CD4-positive, alpha-beta T cell treated with Interferon alpha-2 for 1 hour (primary cell): ENCODE measurements around the gene NPIPB8.
"Not testable (repeated sequence)": the region's sequence is repeated elsewhere in the genome, so short reads cannot be mapped to it uniquely, and the experiment has no call there.

ENCODE experiments used
- DNase-seq, 2 donors: peaks; one replicate each; pipeline ENCODE4 v3.0.0-alpha.2; 2020 to 2022

The NPIPB8 gene

GRCh38 chr16:28607116-28607623, 30.7 kb upstream of the NPIPB8 start:
- no peak for DNase-seq

DNA sequence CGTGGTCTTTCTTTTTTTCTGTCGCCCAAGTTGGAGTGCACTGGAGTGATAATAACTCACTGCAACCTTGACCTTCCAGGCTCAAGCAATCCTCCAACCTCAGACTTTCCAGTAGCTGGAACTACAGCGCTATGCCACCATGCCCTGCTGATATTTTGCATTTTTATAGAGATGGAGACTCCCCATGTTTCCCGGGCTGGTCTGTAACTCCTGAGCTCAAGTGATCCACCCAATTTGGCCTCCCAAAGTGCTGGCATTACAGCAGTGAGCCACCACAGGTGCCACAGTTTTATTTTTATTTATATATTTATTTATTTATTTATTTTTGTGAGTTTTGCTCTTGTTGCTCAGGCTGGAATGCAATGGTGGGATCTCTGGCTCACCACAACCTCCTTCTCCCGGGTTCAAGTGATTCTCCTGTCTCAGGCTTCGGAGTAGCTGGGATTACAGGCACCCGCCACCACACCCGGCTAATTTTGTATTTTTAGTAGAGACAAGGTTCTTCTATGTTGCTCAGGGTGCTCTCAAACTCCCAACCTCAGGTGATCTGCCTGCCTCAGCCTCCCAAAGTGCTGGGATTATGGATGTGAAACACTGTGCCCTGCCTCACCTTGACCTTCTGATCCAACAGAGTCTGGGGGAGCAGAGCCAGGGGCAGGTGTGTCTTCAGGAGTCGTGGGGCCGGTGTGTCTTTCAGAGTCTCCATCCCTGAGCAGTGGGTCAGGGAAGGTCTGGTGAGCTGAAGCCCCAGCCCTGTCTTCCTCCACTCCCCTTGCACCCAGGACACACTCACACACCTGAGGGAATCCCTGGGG, 30.0 kb upstream of the NPIPB8 start:
- not testable (repeated sequence) for DNase-seq

DNA sequence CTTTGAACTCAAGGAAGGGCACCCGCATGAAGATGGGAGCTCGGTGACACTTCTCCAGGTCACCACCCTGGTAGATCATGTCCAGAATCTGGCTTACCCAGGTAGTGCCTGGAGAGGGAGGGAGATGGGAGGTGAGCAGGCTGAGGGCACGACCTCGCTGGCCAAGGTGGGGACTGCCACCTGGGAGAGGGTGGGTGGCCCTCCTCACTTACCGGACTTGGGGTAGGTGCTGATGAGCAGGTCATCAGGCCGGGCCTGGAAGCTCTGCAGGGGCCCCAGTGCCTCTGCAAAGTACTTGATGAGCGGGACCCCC, 29.4 kb upstream of the NPIPB8 start:
- not testable (repeated sequence) for DNase-seq

GRCh38 chr16:28608867-28609596, 28.8 kb upstream of the NPIPB8 start:
- DNase-seq: not testable (repeated sequence)

DNA sequence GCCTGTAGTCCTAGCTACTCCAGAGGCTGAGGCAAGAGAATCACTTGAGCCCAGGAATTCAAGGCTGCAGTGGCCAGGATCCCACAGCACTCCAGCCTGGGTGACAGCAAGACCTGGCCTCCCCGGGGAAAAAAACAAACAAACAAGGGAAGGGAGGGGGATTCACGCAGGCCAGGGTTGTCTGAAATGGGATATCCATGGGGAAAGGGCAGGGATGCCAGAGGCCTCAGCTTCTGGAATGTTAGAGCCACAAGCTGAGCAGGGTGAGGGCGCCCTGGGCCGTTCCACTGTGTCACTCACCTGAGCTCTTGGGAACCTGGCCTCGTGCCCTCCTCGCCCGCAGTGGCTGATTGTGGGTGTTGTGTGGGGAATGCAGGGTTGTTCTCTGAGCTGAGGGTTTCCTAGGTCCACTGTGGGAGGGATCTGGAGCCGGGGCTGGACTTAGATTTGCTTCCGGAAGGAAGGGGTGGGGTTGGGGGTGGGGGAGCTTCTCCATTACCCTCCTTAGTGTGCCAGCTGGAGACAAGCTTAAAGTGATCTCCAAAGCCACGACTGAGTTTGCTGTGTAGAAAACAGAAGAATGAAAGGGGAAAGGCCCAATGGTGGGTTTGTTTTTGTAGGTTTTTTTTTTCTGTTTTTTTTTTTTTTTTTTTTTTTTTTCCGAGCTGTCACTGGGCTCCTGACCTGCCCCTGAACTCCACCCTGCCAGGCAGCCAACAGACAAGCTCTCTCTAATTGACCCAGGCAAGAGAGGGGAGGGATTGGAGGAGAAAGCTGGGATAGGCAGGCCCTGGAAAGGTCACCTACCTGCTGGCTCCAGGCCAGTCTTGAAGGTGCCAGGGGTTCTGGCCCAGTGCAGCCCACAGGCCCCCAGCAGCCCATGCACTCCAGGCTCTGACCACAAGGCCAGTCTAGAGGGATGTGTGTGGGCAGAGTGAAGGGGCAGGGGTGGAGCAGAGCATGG, 28.0 kb upstream of the NPIPB8 start, which contains the start of gene SULT1A1:
SULT1A1 (minus strand) TSS at position 414 of the 964 bp plus-strand sequence. CDS start 1,189 bp downstream, outside the sequence.
- DNase-seq: no peak

GRCh38 chr16:28610595-28611191, 27.2 kb upstream of the NPIPB8 start:
- no peak for DNase-seq

DNA sequence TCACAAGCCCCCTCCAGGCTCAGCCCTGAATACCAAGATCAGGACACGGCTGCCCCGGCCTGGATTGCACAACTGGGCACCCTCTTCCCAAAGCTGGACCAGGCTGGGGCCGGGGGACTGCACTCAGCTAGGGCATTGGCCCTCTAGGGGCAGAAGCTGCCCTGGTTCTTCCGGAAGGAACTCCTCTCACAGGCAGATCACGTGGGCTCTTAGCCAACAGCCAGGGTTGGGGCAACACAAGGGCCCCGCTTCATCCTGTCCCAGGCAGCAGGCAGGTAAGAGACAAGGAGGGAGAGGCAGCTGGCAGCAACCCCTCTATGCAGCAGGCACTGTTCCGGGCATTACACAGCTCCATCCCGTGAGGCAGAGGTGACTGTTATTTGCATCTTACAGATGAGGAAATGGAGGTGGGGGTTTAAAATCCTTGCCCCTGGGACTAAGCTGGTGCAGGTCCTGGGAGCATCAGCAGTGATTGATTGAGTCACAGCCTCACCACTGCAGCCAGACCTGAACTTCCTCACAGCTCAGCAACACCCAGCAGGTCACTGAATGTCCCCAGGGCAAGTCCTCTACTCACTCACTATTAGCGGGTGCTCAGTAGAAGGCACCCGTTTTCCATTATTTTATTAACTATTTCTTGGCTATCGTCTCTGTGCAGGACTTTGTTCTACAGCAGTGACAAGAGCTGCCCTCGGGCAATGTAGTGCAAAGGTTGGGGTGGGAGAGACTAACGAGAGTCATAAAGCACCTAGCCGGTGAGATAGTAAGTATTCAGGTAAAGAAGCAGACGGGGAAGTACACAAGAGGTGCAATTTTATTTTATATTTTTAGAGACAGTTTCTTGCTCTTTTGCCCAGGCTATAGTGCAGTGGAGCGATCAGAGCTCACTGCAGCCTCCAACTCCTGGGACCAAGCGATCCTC, 25.2 kb upstream of the NPIPB8 start:
- not testable (repeated sequence) for DNase-seq

DNA sequence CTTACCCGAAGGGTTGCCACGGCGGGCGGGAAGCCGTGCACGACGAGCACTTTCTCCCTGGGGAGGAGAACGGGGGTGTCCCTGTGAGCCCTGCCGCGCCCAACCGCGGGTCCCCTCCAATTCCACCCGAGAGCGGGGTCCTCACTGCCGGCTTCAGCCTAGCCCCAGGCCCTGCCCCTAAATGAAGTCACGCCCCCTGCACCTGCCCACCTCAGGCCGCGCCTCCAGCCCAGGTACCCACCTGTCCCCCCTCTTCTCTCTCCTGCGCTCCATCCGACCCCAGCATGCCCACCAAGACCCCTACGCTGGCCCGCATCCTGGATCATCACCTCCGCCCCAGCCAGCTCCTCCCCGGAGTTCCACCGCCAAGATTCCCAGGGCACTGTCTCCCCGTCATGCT, 24.0 kb upstream of the NPIPB8 start:
- not testable (repeated sequence) for DNase-seq

GRCh38 chr16:28614561-28614960, 23.3 kb upstream of the NPIPB8 start:
- DNase-seq: not testable (repeated sequence)

GRCh38 chr16:28615486-28616223, 22.2 kb upstream of the NPIPB8 start:
- DNase-seq: peak; percentile 26 to 44

DNA sequence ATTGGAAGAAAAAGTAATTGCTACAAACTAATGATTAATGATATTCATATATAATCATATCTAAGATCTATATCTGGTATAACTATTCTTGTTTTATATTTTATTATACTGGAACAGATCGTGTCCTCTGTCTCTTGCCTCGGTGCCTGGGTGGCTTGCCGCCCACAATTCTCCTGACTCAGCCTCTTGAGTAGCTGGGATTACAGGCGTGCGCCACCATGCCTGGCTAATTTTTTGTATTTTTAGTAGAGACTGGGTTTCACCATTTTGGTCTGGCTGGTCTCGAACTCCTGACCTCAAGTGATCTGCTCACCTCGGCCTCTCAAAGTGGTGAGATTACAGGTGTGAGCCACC, 21.7 kb upstream of the NPIPB8 start:
- not testable (repeated sequence) for DNase-seq

GRCh38 chr16:28616636-28617035, 21.2 kb upstream of the NPIPB8 start:
- DNase-seq: no peak

DNA sequence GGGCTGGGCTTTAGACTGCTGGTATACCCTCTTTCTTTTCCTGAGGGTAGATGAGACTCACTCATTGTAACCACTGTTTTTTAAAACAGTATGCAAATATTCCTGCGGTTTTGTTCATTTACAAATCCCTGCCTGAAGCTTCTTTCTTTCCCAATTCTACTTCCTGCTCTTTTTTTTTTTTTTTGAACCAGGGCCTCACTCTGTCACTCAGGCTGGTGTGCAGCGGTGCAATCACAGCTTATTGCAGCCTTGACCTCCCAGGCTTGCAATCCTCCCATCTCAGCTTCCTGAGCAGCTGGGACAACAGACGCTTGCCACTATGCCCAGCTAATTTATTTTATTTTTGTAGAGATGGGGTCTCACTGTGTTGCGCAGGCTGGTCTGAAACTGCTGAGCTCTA, 20.0 kb upstream of the NPIPB8 start:
- no peak for DNase-seq

DNA sequence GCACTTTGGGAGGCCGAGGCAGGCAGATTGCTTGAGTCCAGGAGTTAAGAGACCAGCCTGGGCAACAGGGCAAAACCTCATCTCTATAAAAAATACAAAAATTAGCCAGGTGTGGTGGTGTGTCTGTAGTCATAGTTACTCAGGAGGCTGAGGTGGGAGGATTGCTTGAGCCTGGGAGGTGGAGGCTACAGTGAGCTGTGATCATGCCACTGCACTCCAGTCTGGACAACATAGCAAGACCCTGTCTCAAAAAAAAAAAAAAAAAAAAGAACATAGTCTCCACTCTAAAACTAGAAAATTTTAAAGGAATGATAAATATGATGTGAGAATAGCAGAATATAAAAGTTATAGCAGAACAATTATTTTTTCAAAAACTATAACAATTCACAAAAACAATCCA, 17.5 kb upstream of the NPIPB8 start:
- not testable (repeated sequence) for DNase-seq

- no peak for DNase-seq
Measured at GRCh38 chr16:28621481-28622155, 16.2 kb upstream of the NPIPB8 start.

- DNase-seq: not testable (repeated sequence)
Measured at GRCh38 chr16:28622532-28623171, 15.2 kb upstream of the NPIPB8 start.

DNA sequence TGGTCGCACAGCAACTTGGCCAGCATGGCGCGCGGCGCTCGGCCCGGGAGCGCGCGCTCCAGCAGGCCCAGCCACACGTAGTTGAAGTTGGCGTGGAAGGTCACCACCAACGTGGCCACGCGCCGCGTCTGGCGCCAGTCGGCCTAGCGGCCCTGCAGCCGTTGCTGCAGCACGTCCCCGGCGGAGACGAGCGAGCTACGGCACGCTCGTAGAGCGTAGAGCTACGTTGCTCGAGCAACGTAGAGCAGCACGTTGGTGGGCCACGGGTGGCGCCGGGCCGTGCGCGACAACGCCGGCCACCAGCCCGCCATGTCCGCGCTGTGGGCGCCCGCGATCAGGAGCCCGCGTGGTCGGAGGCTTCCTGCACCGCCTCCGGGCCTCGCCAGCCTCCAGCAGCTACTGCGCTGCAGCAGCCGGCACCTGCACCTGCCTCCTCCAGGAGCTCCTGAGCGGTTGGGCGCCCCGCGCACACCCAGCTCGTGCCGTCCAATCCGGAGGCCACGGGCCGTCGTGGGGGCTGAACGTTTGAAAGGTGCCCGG, 14.6 kb upstream of the NPIPB8 start:
- DNase-seq: peak; percentile 53 to 71

DNA sequence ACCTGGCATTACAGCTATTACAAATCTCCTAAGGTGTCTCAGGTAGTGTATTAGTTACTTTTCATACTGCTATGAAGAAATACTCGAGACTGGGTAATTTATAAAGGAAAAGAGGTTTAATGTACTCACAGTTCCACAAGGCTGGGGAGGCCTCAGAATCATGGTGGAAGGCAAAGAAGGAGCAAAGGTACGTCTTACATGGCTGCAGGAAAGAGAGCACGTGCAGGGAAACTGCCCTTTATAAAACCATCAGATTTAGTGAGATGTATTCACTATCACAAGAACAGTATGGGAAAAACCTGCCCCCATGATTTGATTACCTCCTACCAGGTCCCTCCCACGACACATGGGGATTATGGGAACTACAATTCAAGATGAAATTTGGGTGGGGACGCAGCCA, 7.0 kb upstream of the NPIPB8 start:
- DNase-seq: not testable (repeated sequence)
